Lower lobe of right lung (tissue), 2 donors: Measurements from ENCODE around the gene ACTR5. TPM values are rescaled to one million over a fixed set of nuclear protein-coding genes. Genes with fewer than 3 reads are reported as not detected.
A peak's percentile ranks its signal among the peaks of the same experiment; 100 is the strongest.

Experiments used
- ATAC-seq, 2 donors: fragments of 200-7000 bp; cut with Tn5 transposase; one replicate each; pipeline ENCODE4 v1.9.1; 2020 to 2022; ENCODE audit warnings: mild to moderate bottlenecking in 2 of 2, moderate library complexity in 2 of 2
- DNase-seq: peaks from one replicate; pipeline ENCODE4 v3.0.0-alpha.2; 2020
- H3K27ac ChIP-seq: fragments of 200-600 bp; one replicate; pipeline ENCODE4 v1.8.0; 2022
- H3K27me3 ChIP-seq: fragments of 200-600 bp; one replicate; pipeline ENCODE4 v1.8.0; 2022; ENCODE audit warnings: low read depth
- H3K36me3 ChIP-seq: fragments of 200-600 bp; one replicate; pipeline ENCODE4 v1.8.0; 2022; ENCODE audit warnings: mild to moderate bottlenecking
- H3K4me1 ChIP-seq: fragments of 200-600 bp; one replicate; pipeline ENCODE4 v1.8.0; 2022
- H3K4me3 ChIP-seq: fragments of 200-600 bp; one replicate; pipeline ENCODE4 v1.8.0; 2022; ENCODE audit warnings: mild to moderate bottlenecking
- H3K9me3 ChIP-seq: fragments of 200-600 bp; one replicate; pipeline ENCODE4 v1.8.0; 2022
- intact Hi-C: fragments of 100-400 bp; cut with DNase I; formaldehyde crosslinking; loops from one replicate; pipeline ENCODE4 v1.11.0; 2022
- long read RNA-seq: library from polyadenylated mRNA; unstranded; transcript quantifications from one replicate; pipeline ENCODE4 v2.0.0, GENCODE V29; 2021
- total RNA-seq: library from RNA; stranded (reverse); fragmentation: NEBNext Ultra II Directional; extraction: Animal tissue kit (Norgen Biotek cat#: 25700); gene quantifications from one replicate; pipeline ENCODE4 v1.2.1, GENCODE V29; 2021
- TF ChIP-seq, protein P1 (sequence below): fragments of 200-600 bp; IDR thresholded peaks from one replicate; pipeline ENCODE4 v1.8.0; 2022; ENCODE audit warnings: antibody characterized with exemption, mild to moderate bottlenecking
- donor health status: DM: no; HTN: yes; CAD: no; lungs with severe emphysema.

ACTR5 gene
- total RNA-seq: 6.0 TPM
- long read RNA-seq, transcript ACTR5-201 (9 exons, 2,565 nt): major isoform, 12 of 19 reads
- long read RNA-seq, partial matches to known transcripts: 2 of 19 reads
- long read RNA-seq, other reads (novel, unspliced or antisense): 5 of 19 reads

DNA sequence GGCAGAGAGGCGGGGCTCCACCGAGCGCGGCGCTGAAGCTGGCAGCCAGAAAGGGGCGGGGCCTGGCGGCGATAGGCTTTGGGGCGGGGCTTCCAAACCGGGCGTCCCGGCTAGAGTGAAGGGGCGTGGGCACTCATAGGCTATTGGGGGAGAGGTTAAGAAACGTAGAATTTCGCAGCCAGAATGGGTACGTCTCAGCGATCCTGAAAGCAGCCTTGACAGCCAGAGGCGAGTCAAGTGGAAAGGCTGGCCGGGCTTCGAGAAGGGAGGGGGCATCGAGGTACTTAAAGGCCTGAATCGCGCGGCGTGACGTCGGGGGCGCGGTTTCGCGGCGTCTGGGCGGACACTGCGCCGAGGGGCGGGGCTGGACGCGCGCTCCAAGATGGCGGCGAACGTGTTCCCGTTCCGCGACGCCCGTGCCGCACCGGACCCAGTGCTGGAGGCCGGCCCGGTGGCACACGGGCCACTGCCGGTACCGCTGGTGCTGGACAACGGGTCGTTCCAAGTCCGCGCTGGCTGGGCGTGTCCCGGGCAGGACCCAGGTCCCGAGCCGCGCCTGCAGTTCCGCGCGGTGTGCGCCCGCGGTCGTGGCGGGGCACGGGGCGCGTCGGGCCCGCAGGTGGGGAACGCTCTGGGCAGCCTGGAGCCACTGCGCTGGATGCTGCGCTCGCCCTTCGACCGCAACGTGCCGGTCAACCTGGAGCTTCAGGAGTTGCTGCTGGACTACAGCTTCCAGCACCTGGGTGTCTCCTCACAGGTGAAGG, at the start of gene ACTR5:
ACTR5 (plus strand) TSS at position 364 of the 764 bp plus-strand sequence; CDS start at position 383, 19 bp downstream.
- no peaks in the 10 kb centered on the region for H3K9me3 ChIP-seq
- H3K27me3 ChIP-seq: peaks cover 6% of the 10 kb centered on the region
- TF ChIP-seq, protein P1, sequence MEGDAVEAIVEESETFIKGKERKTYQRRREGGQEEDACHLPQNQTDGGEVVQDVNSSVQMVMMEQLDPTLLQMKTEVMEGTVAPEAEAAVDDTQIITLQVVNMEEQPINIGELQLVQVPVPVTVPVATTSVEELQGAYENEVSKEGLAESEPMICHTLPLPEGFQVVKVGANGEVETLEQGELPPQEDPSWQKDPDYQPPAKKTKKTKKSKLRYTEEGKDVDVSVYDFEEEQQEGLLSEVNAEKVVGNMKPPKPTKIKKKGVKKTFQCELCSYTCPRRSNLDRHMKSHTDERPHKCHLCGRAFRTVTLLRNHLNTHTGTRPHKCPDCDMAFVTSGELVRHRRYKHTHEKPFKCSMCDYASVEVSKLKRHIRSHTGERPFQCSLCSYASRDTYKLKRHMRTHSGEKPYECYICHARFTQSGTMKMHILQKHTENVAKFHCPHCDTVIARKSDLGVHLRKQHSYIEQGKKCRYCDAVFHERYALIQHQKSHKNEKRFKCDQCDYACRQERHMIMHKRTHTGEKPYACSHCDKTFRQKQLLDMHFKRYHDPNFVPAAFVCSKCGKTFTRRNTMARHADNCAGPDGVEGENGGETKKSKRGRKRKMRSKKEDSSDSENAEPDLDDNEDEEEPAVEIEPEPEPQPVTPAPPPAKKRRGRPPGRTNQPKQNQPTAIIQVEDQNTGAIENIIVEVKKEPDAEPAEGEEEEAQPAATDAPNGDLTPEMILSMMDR: no peak
- H3K4me1 ChIP-seq: peaks cover 18% of the 10 kb centered on the region
- H3K36me3 ChIP-seq: peaks cover 15% of the 10 kb centered on the region
- intact Hi-C loops: no loop called here
- peak; percentile 98 to 99 for ATAC-seq
- H3K4me3 ChIP-seq: peak within 1 kb of the TSS; percentile 95
- DNase-seq: peak; percentile 95
- peak within 1 kb of the TSS; percentile 93 for H3K27ac ChIP-seq

DNA sequence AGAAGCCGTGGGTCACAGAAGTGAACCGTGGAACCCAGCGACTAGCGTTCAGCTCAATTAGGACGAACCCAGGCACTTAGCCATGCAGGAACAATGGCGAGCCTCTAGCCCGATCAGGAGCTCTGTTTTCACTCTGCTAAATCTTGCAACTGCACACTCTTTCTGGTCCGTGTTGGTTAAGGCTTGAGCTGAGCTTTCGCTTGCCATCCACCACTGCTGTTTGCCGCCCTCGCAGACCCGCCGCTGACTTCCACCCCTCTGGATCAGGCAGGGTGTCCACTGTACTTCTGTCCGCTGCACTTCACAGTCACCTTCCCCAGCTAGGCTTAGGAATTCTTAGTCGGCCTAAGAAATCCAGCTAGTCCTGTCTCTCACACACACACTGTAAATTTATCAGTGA, 49.7 kb upstream of the ACTR5 start:
- TF ChIP-seq, protein P1: no peak
- intact Hi-C loops: no loop called here
- Histone ChIP-seq H3K27me3 (peaks cover 53% of the 10 kb centered on the region), H3K4me1 (no peaks in the 10 kb centered on the region), H3K9me3 (no peaks in the 10 kb centered on the region), H3K27ac (no peak overlapping the region), H3K4me3 (no peak overlapping the region), H3K36me3 (no peaks in the 10 kb centered on the region)
- ATAC-seq (no peak), DNase-seq (no peak)

DNA sequence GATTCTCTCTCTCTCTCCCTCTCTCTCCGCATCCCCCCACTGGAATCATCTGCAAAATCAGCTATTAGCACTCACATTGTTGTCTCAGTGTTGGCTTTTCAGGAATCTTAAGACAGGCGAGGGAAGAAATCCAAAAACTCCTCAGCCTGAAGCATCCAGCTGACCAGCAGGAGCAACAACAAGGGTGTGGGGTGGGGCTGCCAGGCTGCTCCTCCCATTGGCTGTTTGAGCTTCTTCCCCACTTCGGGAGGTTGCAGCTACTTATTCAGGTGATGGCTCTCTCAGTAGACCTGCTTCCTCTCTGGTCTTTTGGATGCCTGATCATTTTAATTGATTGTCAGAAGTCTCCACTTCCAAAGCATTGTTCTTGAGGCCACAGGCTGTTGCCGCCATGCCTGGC, 48.1 kb upstream of the ACTR5 start:
- no peak for ATAC-seq
- Histone ChIP-seq H3K36me3 (no peaks in the 10 kb centered on the region), H3K27ac (no peak overlapping the region), H3K9me3 (no peaks in the 10 kb centered on the region), H3K27me3 (peaks cover 50% of the 10 kb centered on the region), H3K4me1 (no peaks in the 10 kb centered on the region), H3K4me3 (no peak overlapping the region)
- DNase-seq: no peak
- TF ChIP-seq, protein P1: no peak
- intact Hi-C loops: no loop called here

DNA sequence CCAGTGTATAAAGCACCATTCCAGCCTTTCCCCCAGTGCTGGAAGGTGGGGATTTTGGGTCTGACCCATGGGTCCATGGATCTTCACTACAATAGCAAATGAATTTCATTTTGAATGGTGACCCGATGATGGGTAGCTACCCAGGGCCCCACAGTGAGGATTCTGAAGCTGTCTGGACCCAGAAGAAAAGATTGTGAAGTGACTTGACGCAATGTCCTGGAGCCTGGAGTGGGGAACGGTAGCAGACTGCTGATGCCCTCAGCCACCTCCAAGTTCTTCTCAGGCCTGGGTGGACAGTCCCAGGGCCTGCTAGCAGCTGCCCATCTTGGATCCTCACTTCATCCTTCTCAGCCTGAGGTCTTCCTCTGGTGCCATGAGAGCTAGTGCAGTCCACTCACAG, 47.3 kb upstream of the ACTR5 start:
- ATAC-seq (no peak), DNase-seq (no peak)
- Histone ChIP-seq H3K4me1 (no peaks in the 10 kb centered on the region), H3K27ac (no peak overlapping the region), H3K27me3 (peaks cover 50% of the 10 kb centered on the region), H3K9me3 (no peaks in the 10 kb centered on the region), H3K4me3 (no peak overlapping the region), H3K36me3 (no peaks in the 10 kb centered on the region)
- TF ChIP-seq, protein P1: no peak
- intact Hi-C loops: no loop called here

DNA sequence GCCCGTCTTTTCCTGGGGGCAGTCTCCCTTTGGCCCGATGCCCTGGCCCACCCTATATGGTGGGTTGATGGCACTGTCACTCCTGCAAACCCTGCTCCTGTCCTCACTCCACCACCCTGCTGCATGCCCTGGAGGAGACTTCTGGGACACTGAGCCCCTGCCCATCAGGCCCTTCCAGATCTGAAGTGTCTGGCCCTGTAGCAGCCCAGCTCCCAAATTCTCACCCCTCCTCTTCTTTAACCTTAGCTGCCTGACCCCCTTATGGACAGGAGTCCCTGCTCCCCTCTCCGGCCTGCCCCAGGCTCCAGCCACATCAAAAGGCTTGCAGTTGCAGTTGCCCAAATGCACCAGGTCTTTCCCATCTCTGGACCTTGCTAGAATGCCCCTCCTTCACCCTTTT, 44.7 kb upstream of the ACTR5 start:
- Histone ChIP-seq H3K27ac (no peak overlapping the region), H3K9me3 (no peaks in the 10 kb centered on the region), H3K4me1 (no peaks in the 10 kb centered on the region), H3K4me3 (no peak overlapping the region), H3K27me3 (peaks cover 55% of the 10 kb centered on the region), H3K36me3 (no peaks in the 10 kb centered on the region)
- TF ChIP-seq, protein P1: no peak
- DNase-seq (no peak), ATAC-seq (no peak)
- intact Hi-C loops: no loop called here
